LNCaP clone FGC (cell line): Measurements from ENCODE around the gene CACNA2D3.

Experiments used
- DNase-seq: peaks from one replicate; pipeline ENCODE4 v3.0.0-alpha.2; 2011; ENCODE audit warnings: low read depth
- H3K4me3 ChIP-seq: 2 replicates; pipeline ENCODE4 v1.5.1; 2011; ENCODE audit warnings: mild to moderate bottlenecking, low read depth, low read length, control low read depth
- CTCF ChIP-seq: IDR thresholded peaks from 2 replicates; pipeline ENCODE4 v1.5.1; 2012; ENCODE audit warnings: mild to moderate bottlenecking; ENCODE audit not compliant: control insufficient read depth, insufficient read depth; ENCODE audit errors: extremely low read depth

CACNA2D3 gene

GRCh38 chr3:54573858-54574257, 451.5 kb downstream of the CACNA2D3 start:
- no peak for TF ChIP-seq CTCF
- no peak overlapping the region for H3K4me3 ChIP-seq

GRCh38 chr3:54574906-54575617, 452.7 kb downstream of the CACNA2D3 start:
- DNase-seq = no peak
- no peak overlapping the region for H3K4me3 ChIP-seq
- no peak for TF ChIP-seq CTCF

More at GRCh38 chr3:54573858-54574257, 451.5 kb downstream of the CACNA2D3 start:
- no peak for DNase-seq

GRCh38 chr3:54575618-54575960, 453.2 kb downstream of the CACNA2D3 start:
- no peak for DNase-seq
- no peak for TF ChIP-seq CTCF
- no peak overlapping the region for H3K4me3 ChIP-seq

- DNase-seq = no peak
- no peak overlapping the region for H3K4me3 ChIP-seq
Measured at GRCh38 chr3:54577313-54577712, 455.0 kb downstream of the CACNA2D3 start.

GRCh38 chr3:54578417-54578816, 456.1 kb downstream of the CACNA2D3 start:
- no peak for TF ChIP-seq CTCF
- no peak for DNase-seq
- no peak overlapping the region for H3K4me3 ChIP-seq

More at GRCh38 chr3:54577313-54577712, 455.0 kb downstream of the CACNA2D3 start:
- TF ChIP-seq CTCF = no peak

GRCh38 chr3:54580453-54580852, 458.1 kb downstream of the CACNA2D3 start:
- TF ChIP-seq CTCF = no peak
- H3K4me3 ChIP-seq = no peak overlapping the region
- no peak for DNase-seq

- no peak for DNase-seq
- H3K4me3 ChIP-seq = no peak overlapping the region
- TF ChIP-seq CTCF = no peak
Measured at GRCh38 chr3:54582424-54582823, 460.1 kb downstream of the CACNA2D3 start.
